ENCODE data around the gene FAM210B.

GRCh38 chr20:56323656-56324055 lies 35.1 kb upstream of the FAM210B start:
- no peak for TF ChIP-seq CTCF (IDR thresholded peaks at IDR 0.05)
- no peak for TF ChIP-seq EP300 (IDR thresholded peaks at IDR 0.05)

All from upper lobe of left lung (tissue), 4 donors.